Measurements from ENCODE around the gene PRPF40B. TPM values are rescaled to one million over a fixed set of nuclear protein-coding genes. Genes with fewer than 3 reads are reported as not detected.

The PRPF40B gene
- total and polyA plus RNA-seq, 2 donors from 2014 or later, result 20.1 to 33.3 TPM

DNA sequence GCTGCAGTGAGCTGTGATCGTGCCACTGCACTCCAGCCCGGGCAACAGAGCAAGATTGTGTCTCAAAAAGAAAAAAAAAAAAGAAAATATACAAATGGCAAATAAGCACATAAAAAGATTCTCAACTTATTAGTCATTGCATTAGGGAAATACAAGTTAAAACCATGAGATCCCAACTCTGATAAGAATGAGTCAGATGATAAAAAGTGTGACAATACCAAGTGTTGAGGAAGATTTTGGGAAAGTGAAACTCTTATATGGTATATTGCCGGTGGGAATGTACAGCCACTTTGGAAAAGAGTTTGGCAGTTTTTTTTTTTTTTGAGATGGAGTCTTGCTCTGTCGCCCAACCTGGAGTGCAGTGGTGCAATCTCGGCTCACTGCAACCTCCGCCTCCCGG, 7.6 kb upstream of the PRPF40B start:
- H3K4me1 ChIP-seq (ENCODE audit: control insufficient read depth in 2 of 3, insufficient read depth in 2 of 3, low read depth in 1 of 3, low read length in 3 of 3), result no peaks in the 10 kb centered on the region
- DNase-seq (no peak), FAIRE-seq (no peak)
- intact Hi-C loops (cut with DNase I), result no loop called here
- H3K4me3 ChIP-seq (ENCODE audit: low read length in 3 of 3), result no peak overlapping the region
- H3K27me3 ChIP-seq (ENCODE audit: control insufficient read depth, insufficient read depth, low read length), result no peaks in the 10 kb centered on the region
- no peak overlapping the region for H3K9ac ChIP-seq (ENCODE audit: low read length in 3 of 3)
- TF ChIP-seq, protein P1, sequence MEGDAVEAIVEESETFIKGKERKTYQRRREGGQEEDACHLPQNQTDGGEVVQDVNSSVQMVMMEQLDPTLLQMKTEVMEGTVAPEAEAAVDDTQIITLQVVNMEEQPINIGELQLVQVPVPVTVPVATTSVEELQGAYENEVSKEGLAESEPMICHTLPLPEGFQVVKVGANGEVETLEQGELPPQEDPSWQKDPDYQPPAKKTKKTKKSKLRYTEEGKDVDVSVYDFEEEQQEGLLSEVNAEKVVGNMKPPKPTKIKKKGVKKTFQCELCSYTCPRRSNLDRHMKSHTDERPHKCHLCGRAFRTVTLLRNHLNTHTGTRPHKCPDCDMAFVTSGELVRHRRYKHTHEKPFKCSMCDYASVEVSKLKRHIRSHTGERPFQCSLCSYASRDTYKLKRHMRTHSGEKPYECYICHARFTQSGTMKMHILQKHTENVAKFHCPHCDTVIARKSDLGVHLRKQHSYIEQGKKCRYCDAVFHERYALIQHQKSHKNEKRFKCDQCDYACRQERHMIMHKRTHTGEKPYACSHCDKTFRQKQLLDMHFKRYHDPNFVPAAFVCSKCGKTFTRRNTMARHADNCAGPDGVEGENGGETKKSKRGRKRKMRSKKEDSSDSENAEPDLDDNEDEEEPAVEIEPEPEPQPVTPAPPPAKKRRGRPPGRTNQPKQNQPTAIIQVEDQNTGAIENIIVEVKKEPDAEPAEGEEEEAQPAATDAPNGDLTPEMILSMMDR (IDR thresholded peaks at IDR 0.05; ENCODE audit: borderline replicate concordance, extremely low read depth, insufficient read depth), result no peak
- no peaks in the 10 kb centered on the region for H3K36me3 ChIP-seq (ENCODE audit: control insufficient read depth in 2 of 3, insufficient read depth in 3 of 3, low read length in 3 of 3)
- H3K27ac ChIP-seq (ENCODE audit: low read depth in 2 of 2, low read length in 2 of 2), result no peak overlapping the region
- H3K9me3 ChIP-seq (ENCODE audit: control insufficient read depth in 2 of 3, insufficient read depth in 1 of 3, low read length in 3 of 3), result no peaks in the 10 kb centered on the region

- FAIRE-seq (no peak), DNase-seq (no peak)
- H3K9me3 ChIP-seq (ENCODE audit: control insufficient read depth in 2 of 3, insufficient read depth in 1 of 3, low read length in 3 of 3), result no peaks in the 10 kb centered on the region
- H3K36me3 ChIP-seq (ENCODE audit: control insufficient read depth in 2 of 3, insufficient read depth in 3 of 3, low read length in 3 of 3), result no peaks in the 10 kb centered on the region
- TF ChIP-seq, protein P1 (IDR thresholded peaks at IDR 0.05; ENCODE audit: borderline replicate concordance, extremely low read depth, insufficient read depth), result no peak
- peaks cover 2 to 3% (median 2%) of the 10 kb centered on the region in 3 donors for H3K4me1 ChIP-seq (ENCODE audit: control insufficient read depth in 2 of 3, insufficient read depth in 2 of 3, low read depth in 1 of 3, low read length in 3 of 3)
- H3K27me3 ChIP-seq (ENCODE audit: control insufficient read depth, insufficient read depth, low read length), result no peaks in the 10 kb centered on the region
- intact Hi-C loops (cut with DNase I), result no loop called here
- no peak overlapping the region for H3K9ac ChIP-seq (ENCODE audit: low read length in 3 of 3)
- no peak overlapping the region for H3K4me3 ChIP-seq (ENCODE audit: low read length in 3 of 3)
- H3K27ac ChIP-seq (ENCODE audit: low read depth in 2 of 2, low read length in 2 of 2), result no peak overlapping the region
Measured at GRCh38 chr12:49616533-49617219, 6.7 kb upstream of the PRPF40B start.

GRCh38 chr12:49618576-49618975, 4.8 kb upstream of the PRPF40B start:
- no peak overlapping the region for H3K27ac ChIP-seq (ENCODE audit: low read depth in 2 of 2, low read length in 2 of 2)
- FAIRE-seq (no peak), DNase-seq (no peak)
- no peaks in the 10 kb centered on the region for H3K27me3 ChIP-seq (ENCODE audit: control insufficient read depth, insufficient read depth, low read length)
- intact Hi-C loops (cut with DNase I), result no loop called here
- H3K4me3 ChIP-seq (ENCODE audit: low read length in 3 of 3), result no peak overlapping the region
- H3K4me1 ChIP-seq (ENCODE audit: control insufficient read depth in 2 of 3, insufficient read depth in 2 of 3, low read depth in 1 of 3, low read length in 3 of 3), result peaks cover 3 to 6% (median 4%) of the 10 kb centered on the region in 3 donors
- no peaks in the 10 kb centered on the region for H3K9me3 ChIP-seq (ENCODE audit: control insufficient read depth in 2 of 3, insufficient read depth in 1 of 3, low read length in 3 of 3)
- TF ChIP-seq, protein P1 (IDR thresholded peaks at IDR 0.05; ENCODE audit: borderline replicate concordance, extremely low read depth, insufficient read depth), result no peak
- H3K36me3 ChIP-seq (ENCODE audit: control insufficient read depth in 2 of 3, insufficient read depth in 3 of 3, low read length in 3 of 3), result no peaks in the 10 kb centered on the region
- no peak overlapping the region for H3K9ac ChIP-seq (ENCODE audit: low read length in 3 of 3)

Data from kidney (tissue), 14 donors.